ENCODE results near the gene AADAC. TPM values are rescaled to one million over a fixed set of nuclear protein-coding genes. Genes with fewer than 3 reads are reported as not detected.
A peak's percentile ranks its signal among the peaks of the same experiment; 100 is the strongest.

AADAC gene
- total RNA-seq, 6 experiments from 2014 or later, result not detected

DNA sequence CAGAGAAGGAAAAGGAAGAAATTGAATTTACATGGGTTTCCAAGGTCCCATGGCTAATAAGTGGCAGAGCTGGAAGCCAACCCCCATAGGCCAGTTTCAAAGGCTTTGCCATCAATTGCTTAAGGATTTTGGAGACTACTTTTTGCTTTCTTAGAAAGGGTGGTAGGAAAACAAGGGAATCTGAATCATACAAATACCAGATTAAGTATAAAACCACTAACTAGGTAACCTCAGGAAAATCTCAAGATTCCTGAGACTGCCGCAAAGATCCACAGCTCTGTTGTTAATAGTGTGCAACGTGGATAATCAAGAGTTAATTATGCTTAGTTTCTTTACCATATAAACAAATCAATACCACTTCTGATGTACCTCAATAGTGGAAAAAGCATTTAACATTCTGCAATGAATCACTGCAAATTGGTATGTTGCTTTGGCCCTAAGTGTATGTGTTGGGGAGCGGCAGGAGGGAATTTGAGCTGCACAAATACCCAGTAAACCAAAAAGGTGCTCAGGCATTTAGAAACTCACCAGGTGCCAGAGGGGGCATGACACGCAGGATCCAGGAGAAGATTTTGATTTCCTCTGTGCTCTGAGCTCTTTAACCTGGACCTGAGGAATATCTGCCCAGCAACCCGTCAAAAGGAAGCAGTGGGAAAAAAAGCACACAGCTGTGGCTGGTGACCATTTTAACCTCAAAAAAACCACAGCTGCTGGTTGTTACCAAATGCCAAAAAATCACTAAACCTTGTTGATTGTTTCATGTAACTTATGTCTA is 22.0 kb downstream of the AADAC start:
- peak; percentile 12 for DNase-seq
- TF ChIP-seq CTCF (IDR thresholded peaks at IDR 0.05), result no peak
- Mint-ChIP-seq H3K4me3 (no peak overlapping the region; the same call in 1 of the 2 replicates), H3K36me3 (ENCODE audit: low read depth) (no peaks in the 10 kb centered on the region), H3K27me3 (ENCODE audit: insufficient read depth) (no peaks in the 10 kb centered on the region), H3K9me3 (no peaks in the 10 kb centered on the region), H3K27ac (peak overlapping the region; percentile 32), H3K4me1 (ENCODE audit: low read depth) (peaks cover 30% of the 10 kb centered on the region)

DNA sequence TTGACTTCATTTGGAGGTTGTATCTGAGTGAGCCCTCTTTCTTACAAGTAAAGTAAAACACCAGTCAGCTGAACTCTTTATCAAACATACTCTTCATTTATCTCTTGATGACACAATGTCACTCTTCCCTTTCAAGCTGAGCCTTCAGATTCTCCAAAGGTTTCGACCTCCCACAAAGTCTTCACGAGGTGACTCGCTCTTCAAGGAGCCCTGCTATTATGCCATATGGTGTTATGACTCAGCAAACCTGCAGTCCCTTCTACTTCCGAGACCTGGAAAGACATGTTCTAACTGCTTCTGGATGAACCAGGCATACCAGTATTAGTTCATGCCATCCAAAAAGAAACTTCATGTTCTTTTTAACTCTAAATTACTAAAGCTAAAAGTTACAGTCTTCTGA is 23.1 kb downstream of the AADAC start:
- peak; percentile 61 for DNase-seq
- Mint-ChIP-seq H3K4me1 (ENCODE audit: low read depth) (peaks cover 30% of the 10 kb centered on the region), H3K27me3 (ENCODE audit: insufficient read depth) (no peaks in the 10 kb centered on the region), H3K4me3 (peak overlapping the region; percentile 57), H3K9me3 (no peaks in the 10 kb centered on the region), H3K36me3 (ENCODE audit: low read depth) (no peaks in the 10 kb centered on the region), H3K27ac (peak overlapping the region; percentile 75)
- TF ChIP-seq CTCF (IDR thresholded peaks at IDR 0.05), result no peak

DNA sequence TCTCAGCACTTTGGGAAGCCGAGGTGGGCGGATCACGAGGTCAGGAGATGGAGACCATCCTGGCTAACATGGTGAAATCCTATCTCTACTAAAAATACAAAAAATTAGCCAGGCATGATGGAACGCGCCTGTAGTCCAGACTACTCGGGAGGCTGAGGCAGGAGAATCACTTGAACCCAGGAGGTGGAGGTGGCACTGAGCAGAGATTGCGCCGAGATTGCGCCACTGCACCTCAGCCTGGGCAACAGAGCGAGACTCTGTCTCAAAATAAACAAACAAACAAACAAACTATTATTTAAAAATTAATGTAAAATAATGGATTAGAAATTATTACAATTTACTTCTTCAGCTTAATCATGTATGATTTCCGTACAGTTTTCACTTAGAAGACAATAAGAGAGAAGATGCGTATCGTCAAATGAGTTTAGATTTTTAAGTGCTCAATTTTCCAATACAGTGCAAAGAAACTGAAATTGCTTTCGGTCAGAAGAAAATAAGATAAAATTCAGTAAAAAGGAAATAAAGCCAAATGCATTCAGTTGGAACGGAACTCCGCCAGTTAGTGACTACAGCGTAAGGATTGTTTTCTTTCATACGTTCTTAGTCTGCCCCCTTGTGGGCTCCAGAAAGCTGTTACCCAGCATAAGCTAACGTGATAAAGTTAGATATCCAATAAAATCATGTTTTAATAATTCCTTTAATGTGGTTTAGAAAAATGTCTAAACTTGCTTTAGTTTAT is 24.8 kb downstream of the AADAC start:
- TF ChIP-seq CTCF (IDR thresholded peaks at IDR 0.05), result peak; percentile 91
- Mint-ChIP-seq H3K27ac (no peak overlapping the region), H3K4me3 (no peak overlapping the region), H3K27me3 (ENCODE audit: insufficient read depth) (no peaks in the 10 kb centered on the region), H3K9me3 (no peaks in the 10 kb centered on the region), H3K36me3 (ENCODE audit: low read depth) (no peaks in the 10 kb centered on the region), H3K4me1 (ENCODE audit: low read depth) (peaks cover 45% of the 10 kb centered on the region)
- peak; percentile 74 for DNase-seq

GRCh38 chr3:151839313-151839631 is 25.4 kb downstream of the AADAC start:
- Mint-ChIP-seq H3K27ac (no peak overlapping the region), H3K36me3 (ENCODE audit: low read depth) (no peaks in the 10 kb centered on the region), H3K27me3 (ENCODE audit: insufficient read depth) (no peaks in the 10 kb centered on the region), H3K4me3 (no peak overlapping the region), H3K4me1 (ENCODE audit: low read depth) (peaks cover 50% of the 10 kb centered on the region), H3K9me3 (no peaks in the 10 kb centered on the region)
- TF ChIP-seq CTCF (IDR thresholded peaks at IDR 0.05), result peak; percentile 52
- no peak for DNase-seq

DNA sequence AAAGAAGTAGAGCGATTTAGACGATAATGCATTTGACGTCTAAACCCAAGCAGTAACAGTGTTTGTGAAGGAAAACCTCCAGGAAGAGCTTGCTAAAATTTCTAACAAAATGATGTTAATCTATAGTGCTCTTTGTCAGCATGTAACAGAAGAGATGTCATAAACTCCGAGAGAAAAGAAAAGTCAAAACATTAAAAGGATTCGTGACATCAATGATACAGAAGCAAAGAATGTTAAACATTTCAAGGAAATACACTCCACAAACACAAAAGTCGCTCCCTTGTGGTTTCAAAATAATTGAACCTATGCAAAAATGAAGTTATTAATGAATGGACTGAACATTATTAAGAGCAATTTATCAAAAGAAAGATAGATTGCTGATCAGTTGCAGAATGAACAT is 27.9 kb downstream of the AADAC start:
- TF ChIP-seq CTCF (IDR thresholded peaks at IDR 0.05), result no peak
- Mint-ChIP-seq H3K36me3 (ENCODE audit: low read depth) (0 out of 2 replicates have a peak, but pooled peaks cover 5% of the 10 kb centered on the region), H3K27me3 (ENCODE audit: insufficient read depth) (no peaks in the 10 kb centered on the region), H3K4me1 (ENCODE audit: low read depth) (peaks cover 38% of the 10 kb centered on the region), H3K9me3 (no peaks in the 10 kb centered on the region), H3K4me3 (peak overlapping the region; percentile 60), H3K27ac (peak overlapping the region; percentile 20)
- peak; percentile 24 for DNase-seq
